Measurements from ENCODE around the gene L1CAM.

L1CAM gene

DNA sequence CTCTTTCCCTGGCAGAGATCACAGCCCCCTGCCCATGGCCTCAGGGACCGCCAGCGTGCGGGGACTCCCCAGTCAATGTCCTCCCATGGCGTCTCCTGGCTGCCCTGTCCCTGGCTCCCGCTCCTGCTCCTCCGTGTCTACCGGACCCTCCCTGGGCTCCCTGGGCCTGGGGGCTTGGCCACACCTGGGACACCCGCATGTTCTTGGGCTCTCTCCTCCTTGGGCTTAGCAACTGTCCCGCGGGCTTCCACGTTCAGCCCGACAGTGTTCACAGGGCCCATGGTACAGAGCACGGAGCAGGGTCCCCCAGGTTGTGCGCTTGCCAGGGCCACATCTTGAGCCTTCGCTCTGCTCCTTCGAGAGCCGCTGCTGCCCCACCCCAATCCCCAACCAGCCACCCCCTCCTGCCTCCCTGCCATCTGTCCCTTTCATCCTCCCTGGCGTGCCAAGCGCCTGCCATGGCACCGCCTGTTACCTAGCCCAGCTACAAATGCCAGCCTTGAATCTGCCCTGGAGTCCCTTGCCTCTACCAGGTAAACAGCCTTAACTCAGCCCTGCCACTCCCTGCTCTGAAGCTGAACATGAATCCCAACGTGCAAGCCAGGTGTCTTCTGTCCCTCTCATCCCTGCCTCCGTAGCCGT is 22.4 kb upstream of the L1CAM start:
- Histone ChIP-seq H3K4me1 (ENCODE audit: low read length) (peaks cover 14% of the 10 kb centered on the region), H3K27ac (ENCODE audit: low read length) (no peak overlapping the region), H3K9ac (ENCODE audit: low read length) (no peak overlapping the region), H3K79me2 (ENCODE audit: low read length) (no peaks in the 10 kb centered on the region), H3K4me2 (ENCODE audit: low read length) (no peak overlapping the region), H3K4me3 (ENCODE audit: low read length) (no peak overlapping the region), H3K9me3 (ENCODE audit: insufficient read depth, low read length) (no peaks in the 10 kb centered on the region), H4K20me1 (ENCODE audit: insufficient read depth, low read length) (no peaks in the 10 kb centered on the region), H3K36me3 (replicated peaks; ENCODE audit: low read depth, low read length) (peaks cover 5% of the 10 kb centered on the region), H2AFZ (ENCODE audit: low read depth, low read length) (no peak overlapping the region), H3K27me3 (ENCODE audit: low read depth, low read length) (no peaks in the 10 kb centered on the region)
- TF ChIP-seq CTCF (IDR thresholded peaks at IDR 0.05; ENCODE audit: low read depth, low read length) (no peak), EZH2phosphoT487 (IDR thresholded peaks at IDR 0.05; ENCODE audit: low read depth) (no peak)

- Histone ChIP-seq H3K9ac (ENCODE audit: low read length) (no peak overlapping the region), H3K4me2 (ENCODE audit: low read length) (no peak overlapping the region), H2AFZ (ENCODE audit: low read depth, low read length) (no peak overlapping the region), H3K9me3 (ENCODE audit: insufficient read depth, low read length) (no peaks in the 10 kb centered on the region), H4K20me1 (ENCODE audit: insufficient read depth, low read length) (no peaks in the 10 kb centered on the region), H3K27me3 (ENCODE audit: low read depth, low read length) (no peaks in the 10 kb centered on the region), H3K4me3 (ENCODE audit: low read length) (no peak overlapping the region), H3K79me2 (ENCODE audit: low read length) (no peaks in the 10 kb centered on the region), H3K27ac (ENCODE audit: low read length) (no peak overlapping the region), H3K36me3 (replicated peaks; ENCODE audit: low read depth, low read length) (peaks cover 4% of the 10 kb centered on the region), H3K4me1 (ENCODE audit: low read length) (peaks cover 23% of the 10 kb centered on the region)
- TF ChIP-seq EZH2phosphoT487 (IDR thresholded peaks at IDR 0.05; ENCODE audit: low read depth) (no peak), CTCF (IDR thresholded peaks at IDR 0.05; ENCODE audit: low read depth, low read length) (no peak)
Measured at GRCh38 chrX:153907456-153907855, 21.5 kb upstream of the L1CAM start.

DNA sequence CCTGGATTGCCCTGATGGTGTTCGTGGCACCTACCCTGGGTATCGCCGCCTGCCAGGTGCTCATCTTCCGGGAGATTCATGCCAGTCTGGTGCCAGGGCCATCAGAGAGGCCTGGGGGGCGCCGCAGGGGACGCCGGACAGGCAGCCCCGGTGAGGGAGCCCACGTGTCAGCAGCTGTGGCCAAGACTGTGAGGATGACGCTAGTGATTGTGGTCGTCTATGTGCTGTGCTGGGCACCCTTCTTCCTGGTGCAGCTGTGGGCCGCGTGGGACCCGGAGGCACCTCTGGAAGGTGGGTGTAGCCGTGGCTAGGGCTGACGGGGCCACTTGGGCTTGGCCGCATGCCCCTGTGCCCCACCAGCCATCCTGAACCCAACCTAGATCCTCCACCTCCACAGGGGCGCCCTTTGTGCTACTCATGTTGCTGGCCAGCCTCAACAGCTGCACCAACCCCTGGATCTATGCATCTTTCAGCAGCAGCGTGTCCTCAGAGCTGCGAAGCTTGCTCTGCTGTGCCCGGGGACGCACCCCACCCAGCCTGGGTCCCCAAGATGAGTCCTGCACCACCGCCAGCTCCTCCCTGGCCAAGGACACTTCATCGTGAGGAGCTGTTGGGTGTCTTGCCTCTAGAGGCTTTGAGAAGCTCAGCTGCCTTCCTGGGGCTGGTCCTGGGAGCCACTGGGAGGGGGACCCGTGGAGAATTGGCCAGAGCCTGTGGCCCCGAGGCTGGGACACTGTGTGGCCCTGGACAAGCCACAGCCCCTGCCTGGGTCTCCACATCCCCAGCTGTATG is 20.3 kb upstream of the L1CAM start:
- no peaks in the 10 kb centered on the region for H3K79me2 ChIP-seq (ENCODE audit: low read length)

More for the DNA sequence above, 20.3 kb upstream of the L1CAM start:
- Histone ChIP-seq H3K4me3 (ENCODE audit: low read length) (no peak overlapping the region), H3K36me3 (replicated peaks; ENCODE audit: low read depth, low read length) (no peaks in the 10 kb centered on the region), H3K27ac (ENCODE audit: low read length) (no peak overlapping the region), H3K4me1 (ENCODE audit: low read length) (peaks cover 34% of the 10 kb centered on the region), H3K4me2 (ENCODE audit: low read length) (no peak overlapping the region), H3K9me3 (ENCODE audit: insufficient read depth, low read length) (no peaks in the 10 kb centered on the region), H4K20me1 (ENCODE audit: insufficient read depth, low read length) (no peaks in the 10 kb centered on the region), H3K27me3 (ENCODE audit: low read depth, low read length) (no peaks in the 10 kb centered on the region), H3K9ac (ENCODE audit: low read length) (no peak overlapping the region), H2AFZ (ENCODE audit: low read depth, low read length) (no peak overlapping the region)
- no peak for TF ChIP-seq CTCF (IDR thresholded peaks at IDR 0.05; ENCODE audit: low read depth, low read length)
- TF ChIP-seq EZH2phosphoT487 (IDR thresholded peaks at IDR 0.05; ENCODE audit: low read depth): no peak
